Measurements from ENCODE around the gene RRP8.

Gene RRP8

GRCh38 chr11:6599881-6600390 lies 3.5 kb downstream of the RRP8 start:
- no peak for DNase-seq

DNA sequence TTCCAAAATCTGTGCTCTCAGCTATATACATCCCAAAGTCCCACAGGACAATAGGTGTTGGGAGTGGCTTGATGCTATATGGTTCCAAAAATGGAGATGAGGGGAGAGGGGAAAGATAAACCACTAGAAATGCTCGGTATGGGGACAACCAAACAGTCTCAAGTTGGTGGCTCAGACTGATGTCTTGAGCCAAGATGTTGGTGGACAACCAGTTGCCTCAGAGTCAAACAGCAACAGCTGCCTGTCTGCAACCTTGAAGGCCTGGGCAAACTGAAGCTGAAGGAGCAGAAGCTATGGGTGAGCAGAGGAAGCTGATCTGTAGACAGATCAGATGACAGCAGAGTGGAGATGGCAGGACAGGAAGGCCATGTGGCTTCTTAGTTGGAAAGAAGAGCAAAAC lies 4.0 kb downstream of the RRP8 start:
- DNase-seq: no peak

GRCh38 chr11:6598555-6598954 lies 4.9 kb downstream of the RRP8 start:
- no peak for DNase-seq

- no peak for DNase-seq
Measured at GRCh38 chr11:6596239-6596877, 7.1 kb downstream of the RRP8 start.

GRCh38 chr11:6594142-6594768 lies 9.2 kb downstream of the RRP8 start:
- DNase-seq: no peak

GRCh38 chr11:6588018-6588417 lies 15.4 kb downstream of the RRP8 start:
- DNase-seq: no peak

DNA sequence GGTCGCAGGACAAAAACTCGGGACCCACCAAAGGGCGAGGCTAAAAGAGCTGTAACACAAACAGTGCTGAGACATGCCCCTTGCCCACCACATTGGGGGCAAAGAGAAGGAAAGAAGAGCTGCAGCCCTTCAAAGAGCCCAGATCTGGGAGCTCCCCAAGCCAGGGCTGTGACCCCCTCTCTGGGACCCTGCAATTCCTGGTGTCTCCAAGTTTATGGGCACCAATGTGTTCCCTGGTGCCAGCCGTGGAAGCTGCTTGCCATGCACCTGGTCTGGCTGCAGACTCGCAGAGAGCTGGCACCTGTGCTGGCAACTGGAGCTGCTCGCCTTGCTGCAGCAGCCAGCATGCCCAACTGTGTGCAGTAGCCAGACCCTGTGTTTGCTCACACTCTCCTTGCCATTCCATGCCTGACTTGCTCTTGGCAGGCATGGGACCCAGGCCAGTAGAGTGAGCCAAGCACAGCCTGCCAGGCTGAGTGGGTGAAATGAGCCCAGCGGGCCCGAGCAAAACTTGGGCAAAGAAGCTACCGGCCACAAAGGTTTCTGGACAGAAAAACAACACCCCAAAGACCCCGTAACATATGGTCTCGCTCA lies 16.0 kb downstream of the RRP8 start:
- no peak for DNase-seq

- DNase-seq: no peak
Measured at GRCh38 chr11:6586434-6587359, 16.7 kb downstream of the RRP8 start.

- no peak for DNase-seq
Measured at GRCh38 chr11:6584528-6584927, 18.9 kb downstream of the RRP8 start.

DNA sequence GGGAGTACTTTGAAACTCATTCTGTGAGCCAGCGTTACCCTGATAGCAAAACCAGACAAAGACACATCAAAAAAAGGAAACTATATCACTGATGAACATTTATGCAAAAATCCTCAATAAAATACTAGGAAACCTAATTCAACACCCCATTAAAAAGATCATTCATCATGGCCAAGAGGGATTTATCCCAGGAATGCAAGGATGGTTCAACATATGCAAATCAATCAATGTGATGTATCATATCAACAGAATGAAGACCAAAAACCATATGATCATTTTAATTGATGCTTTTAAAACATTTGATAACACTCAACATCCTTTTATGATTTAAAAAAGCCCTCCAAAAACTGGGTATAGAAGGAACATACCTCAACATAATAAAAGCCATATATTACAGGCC lies 19.8 kb downstream of the RRP8 start:
- DNase-seq: no peak

GRCh38 chr11:6579681-6580080 lies 23.7 kb downstream of the RRP8 start:
- DNase-seq: no peak

DNA sequence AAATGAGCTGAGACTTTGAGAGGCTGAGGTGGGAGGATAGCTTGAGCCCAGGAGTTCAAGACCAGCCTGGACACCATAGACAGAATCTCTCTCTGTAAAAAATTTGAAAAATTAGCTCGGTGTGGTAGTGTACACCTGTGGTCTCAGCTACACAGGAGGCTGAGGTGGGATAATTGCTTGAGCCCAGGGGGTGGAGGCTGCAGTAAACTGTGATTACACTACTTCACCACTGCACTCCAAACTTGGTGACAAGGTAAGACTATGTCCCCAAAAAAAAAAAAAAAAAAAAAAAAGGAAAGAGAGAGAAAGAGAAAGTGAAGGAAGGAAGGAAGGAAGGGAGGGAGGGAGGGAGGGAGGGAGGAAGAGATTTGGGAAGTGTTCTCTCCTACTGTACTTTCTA lies 25.3 kb downstream of the RRP8 start:
- no peak for DNase-seq

GRCh38 chr11:6576471-6577373 lies 26.7 kb downstream of the RRP8 start:
- peak; percentile 17 to 59 (median 44) for DNase-seq

GRCh38 chr11:6574816-6575715 lies 28.4 kb downstream of the RRP8 start:
- DNase-seq: no peak

- no peak for DNase-seq
Measured at GRCh38 chr11:6572215-6572614, 31.2 kb downstream of the RRP8 start.

- DNase-seq: no peak
Measured at GRCh38 chr11:6571434-6572008, 31.9 kb downstream of the RRP8 start.

- no peak for DNase-seq
Measured at GRCh38 chr11:6570691-6571427, 32.6 kb downstream of the RRP8 start.

DNA sequence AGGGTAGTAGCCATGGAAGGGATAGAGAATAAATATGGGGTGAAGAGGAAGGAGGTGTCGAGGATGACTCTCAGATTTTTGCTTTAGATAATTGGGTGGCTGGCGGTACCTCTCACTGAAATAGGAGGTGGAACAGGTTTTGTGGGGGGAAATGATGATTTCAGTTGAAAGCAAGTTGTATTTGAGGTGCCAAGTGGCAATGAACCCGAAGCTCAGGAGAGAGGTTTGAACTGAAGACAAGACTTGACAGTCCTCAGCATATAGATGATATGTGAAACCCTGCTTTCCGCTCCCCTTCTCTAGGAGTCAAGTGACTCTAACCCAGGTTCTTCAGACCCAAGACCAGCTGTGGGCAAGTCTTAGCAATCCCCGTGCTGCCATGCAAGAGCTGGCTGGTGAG lies 33.7 kb downstream of the RRP8 start:
- no peak for DNase-seq

- DNase-seq: peak in 3 of 4 experiments; percentile 12 to 45 (median 43)
Measured at GRCh38 chr11:6568191-6568918, 35.1 kb downstream of the RRP8 start.
